ENCODE data around the gene CCDC3.

DNA sequence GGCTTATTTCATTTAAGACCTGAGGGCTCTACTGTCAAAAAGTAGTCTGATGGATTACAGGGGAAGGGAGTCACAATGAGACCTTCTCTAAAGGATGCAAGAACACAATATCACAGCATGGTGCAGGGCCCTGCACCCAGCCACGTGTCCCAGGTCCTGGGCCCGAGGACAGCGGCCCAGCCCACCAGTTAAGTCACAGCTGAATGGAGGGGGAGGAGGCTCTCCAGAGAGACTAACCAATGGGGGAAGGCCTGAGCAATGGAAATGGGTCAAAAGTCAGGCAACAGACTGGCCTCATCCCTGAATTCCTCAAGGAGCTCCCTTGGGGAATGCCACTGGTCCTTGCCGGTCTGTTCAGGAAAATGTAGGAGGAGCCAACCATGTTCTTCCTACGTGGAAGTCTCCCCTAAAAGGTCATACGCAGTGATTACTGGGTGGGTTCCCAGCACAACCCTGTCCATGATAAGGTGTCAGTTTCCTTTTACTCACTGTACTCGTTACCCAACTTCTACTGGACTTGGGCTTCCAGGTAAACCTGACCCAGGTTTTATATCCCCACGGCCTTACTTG lies 28.3 kb downstream of the CCDC3 start:
- TF ChIP-seq, protein P1, sequence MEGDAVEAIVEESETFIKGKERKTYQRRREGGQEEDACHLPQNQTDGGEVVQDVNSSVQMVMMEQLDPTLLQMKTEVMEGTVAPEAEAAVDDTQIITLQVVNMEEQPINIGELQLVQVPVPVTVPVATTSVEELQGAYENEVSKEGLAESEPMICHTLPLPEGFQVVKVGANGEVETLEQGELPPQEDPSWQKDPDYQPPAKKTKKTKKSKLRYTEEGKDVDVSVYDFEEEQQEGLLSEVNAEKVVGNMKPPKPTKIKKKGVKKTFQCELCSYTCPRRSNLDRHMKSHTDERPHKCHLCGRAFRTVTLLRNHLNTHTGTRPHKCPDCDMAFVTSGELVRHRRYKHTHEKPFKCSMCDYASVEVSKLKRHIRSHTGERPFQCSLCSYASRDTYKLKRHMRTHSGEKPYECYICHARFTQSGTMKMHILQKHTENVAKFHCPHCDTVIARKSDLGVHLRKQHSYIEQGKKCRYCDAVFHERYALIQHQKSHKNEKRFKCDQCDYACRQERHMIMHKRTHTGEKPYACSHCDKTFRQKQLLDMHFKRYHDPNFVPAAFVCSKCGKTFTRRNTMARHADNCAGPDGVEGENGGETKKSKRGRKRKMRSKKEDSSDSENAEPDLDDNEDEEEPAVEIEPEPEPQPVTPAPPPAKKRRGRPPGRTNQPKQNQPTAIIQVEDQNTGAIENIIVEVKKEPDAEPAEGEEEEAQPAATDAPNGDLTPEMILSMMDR (IDR thresholded peaks at IDR 0.05; ENCODE audit: low read length): no peak
- no peak for TF ChIP-seq EZH2 (optimal IDR thresholded peaks at IDR 0.05; ENCODE audit: low read depth, low read length)
- TF ChIP-seq EZH2phosphoT487 (IDR thresholded peaks at IDR 0.05; ENCODE audit: low read length): no peak
